ENCODE results near the gene LRRFIP1.
A peak's percentile ranks its signal among the peaks of the same experiment; 100 is the strongest.

The LRRFIP1 gene

GRCh38 chr2:237642038-237642734 lies 14.8 kb downstream of the LRRFIP1 start:
- DNase-seq = no peak

GRCh38 chr2:237643066-237643465 lies 15.7 kb downstream of the LRRFIP1 start:
- DNase-seq = no peak

- DNase-seq = no peak
Measured at GRCh38 chr2:237643582-237644380, 16.4 kb downstream of the LRRFIP1 start.

- DNase-seq = no peak
Measured at GRCh38 chr2:237644381-237644703, 17.0 kb downstream of the LRRFIP1 start.

GRCh38 chr2:237645261-237645660 lies 17.9 kb downstream of the LRRFIP1 start:
- no peak for DNase-seq

- DNase-seq = no peak
Measured at GRCh38 chr2:237647176-237648015, 20.0 kb downstream of the LRRFIP1 start.

- DNase-seq = no peak
Measured at GRCh38 chr2:237648016-237648381, 20.6 kb downstream of the LRRFIP1 start.

GRCh38 chr2:237649541-237650454 lies 22.4 kb downstream of the LRRFIP1 start:
- no peak for DNase-seq

- no peak for DNase-seq
Measured at GRCh38 chr2:237650455-237650850, 23.1 kb downstream of the LRRFIP1 start.

GRCh38 chr2:237651761-237652160 lies 24.4 kb downstream of the LRRFIP1 start:
- no peak for DNase-seq

- DNase-seq = no peak
Measured at GRCh38 chr2:237652181-237652580, 24.8 kb downstream of the LRRFIP1 start.

GRCh38 chr2:237652854-237653253 lies 25.5 kb downstream of the LRRFIP1 start:
- DNase-seq = no peak

- no peak for DNase-seq
Measured at GRCh38 chr2:237653776-237654558, 26.6 kb downstream of the LRRFIP1 start.

- no peak for DNase-seq
Measured at GRCh38 chr2:237657063-237657462, 29.7 kb downstream of the LRRFIP1 start.

- no peak for DNase-seq
Measured at GRCh38 chr2:237660381-237660900, 33.1 kb downstream of the LRRFIP1 start.

- no peak for DNase-seq
Measured at GRCh38 chr2:237661270-237661669, 33.9 kb downstream of the LRRFIP1 start.

GRCh38 chr2:237661799-237662328 lies 34.5 kb downstream of the LRRFIP1 start:
- no peak for DNase-seq

GRCh38 chr2:237662671-237663093 lies 35.3 kb downstream of the LRRFIP1 start:
- peak; percentile 88 for DNase-seq

- no peak for DNase-seq
Measured at GRCh38 chr2:237663517-237664110, 36.2 kb downstream of the LRRFIP1 start.

- no peak for DNase-seq
Measured at GRCh38 chr2:237664151-237664550, 36.8 kb downstream of the LRRFIP1 start.

- no peak for DNase-seq
Measured at GRCh38 chr2:237665713-237666143, 38.3 kb downstream of the LRRFIP1 start.

Measured in T1000 (cell line).